A549 (cell line): ENCODE measurements around the gene TRIM15. TPM values are rescaled to one million over a fixed set of nuclear protein-coding genes. Genes with fewer than 3 reads are reported as not detected.
A peak's percentile ranks its signal among the peaks of the same experiment; 100 is the strongest.
"Not testable (repeated sequence)": the region's sequence is repeated elsewhere in the genome, so short reads cannot be mapped to it uniquely, and the experiment has no call there.

Source experiments
- ATAC-seq, 2 experiments: fragments of 200-7000 bp in 1 of 2; fragments of >200 bp in 1 of 2; cut with Nextera tagmentation in 1 of 2; cut with Tn5 transposase in 1 of 2; 3 replicates each; pipeline versions ENCODE4 v1.8.0 to v1.9.1; 2018 to 2020; ENCODE audit warnings: mild to moderate bottlenecking in 1 of 2, moderate library complexity in 1 of 2
- CTCF ChIA-PET: fragments of 300-600 bp; sonication (Branson Sonifier 250); formaldehyde crosslinking; extraction: SDS; loops from one replicate; lab custom pipeline; 2021; ENCODE audit warnings: antibody characterized with exemption, inconsistent platforms; lab: Yijun Ruan, JAX
- POLR2A ChIA-PET: fragments of 350-600 bp; formaldehyde crosslinking; extraction: SDS; loops from one replicate; lab custom pipeline; 2021; ENCODE audit warnings: antibody characterized with exemption, inconsistent platforms; lab: Yijun Ruan, JAX
- DNase-seq, 2 experiments: peaks; one replicate each; pipeline versions ENCODE4 v3.0.0 to v3.0.0-alpha.2; 2011 to 2016; ENCODE audit warnings: low read depth in 1 of 2, low spot score in 1 of 2
- FAIRE-seq: peaks from 2 replicates; lab custom pipeline; 2011; peaks lifted over from hg19 to GRCh38; lab: Jason Lieb, UNC
- H3K27ac ChIP-seq, 2 experiments: fragments of >200 bp; sonication (Bioruptor Twin); formaldehyde crosslinking; 3 replicates each; pipeline ENCODE4 v1.5.1; 2016 to 2017
- H3K4me1 ChIP-seq: fragments of >200 bp; sonication (Bioruptor Twin); formaldehyde crosslinking; 3 replicates; pipeline ENCODE4 v1.6.1; 2016
- H3K4me2 ChIP-seq: fragments of >200 bp; sonication (Bioruptor Twin); formaldehyde crosslinking; 3 replicates; pipeline ENCODE4 v1.6.1; 2016
- H3K4me3 ChIP-seq: fragments of >200 bp; sonication (Bioruptor Twin); formaldehyde crosslinking; 3 replicates; pipeline ENCODE4 v1.5.1; 2016
- H3K9me3 ChIP-seq: fragments of >200 bp; sonication (Bioruptor Twin); formaldehyde crosslinking; 3 replicates; pipeline ENCODE4 v1.6.1; 2016
- ATOH8 ChIP-seq: fragments of 250-450 bp; sonication (Bioruptor Pico); IDR thresholded peaks from 2 replicates; pipeline ENCODE4 v1.5.0; 2020; ENCODE audit warnings: low read depth, mild to moderate bottlenecking, moderate library complexity
- CEBPB ChIP-seq, 2 experiments: fragments of >200 bp in 1 of 2; sonication (Bioruptor Twin) in 1 of 2; formaldehyde crosslinking in 1 of 2; IDR thresholded peaks; 2 replicates each; pipeline ENCODE4 v1.6.1; 2012 to 2016
- CHD2 ChIP-seq: fragments of 150-350 bp; IDR thresholded peaks from 2 replicates; pipeline ENCODE4 v1.6.1; 2014; ENCODE audit warnings: low read length; ENCODE audit not compliant: partially characterized antibody
- FOSL2 ChIP-seq, 2 experiments: fragments of 450-650 bp in 1 of 2; fragments of >200 bp in 1 of 2; sonication (Bioruptor Twin) in 1 of 2; formaldehyde crosslinking; IDR thresholded peaks; 2 replicates each; pipeline versions ENCODE4 v1.5.0 to v1.6.1; 2016 to 2020; ENCODE audit warnings: mild to moderate bottlenecking in 1 of 2, moderate library complexity in 1 of 2
- FOXS1 ChIP-seq: fragments of 250-450 bp; sonication (Bioruptor Pico); IDR thresholded peaks from 2 replicates; pipeline ENCODE4 v1.5.0; 2020; ENCODE audit warnings: mild to moderate bottlenecking, moderate library complexity
- HDAC2 ChIP-seq: fragments of 200-600 bp; sonication (generic); IDR thresholded peaks from 2 replicates; pipeline ENCODE4 v1.6.1; 2016
- HEYL ChIP-seq: fragments of 250-450 bp; sonication (Bioruptor Pico); IDR thresholded peaks from 2 replicates; pipeline ENCODE4 v1.8.0; 2021; ENCODE audit warnings: mild to moderate bottlenecking, moderate library complexity
- JUN ChIP-seq, 2 experiments: fragments of >200 bp; sonication (Bioruptor Twin); formaldehyde crosslinking; IDR thresholded peaks; 2 replicates in 1 of 2; 3 replicates in 1 of 2; pipeline ENCODE4 v1.6.1; 2016 to 2017
- NFE2L2 ChIP-seq: fragments of 150-350 bp; conservative IDR thresholded peaks from 2 replicates; pipeline ENCODE4 v1.6.1; 2014; ENCODE audit warnings: low read length
- PHF8 ChIP-seq: fragments of 200-600 bp; sonication (generic); IDR thresholded peaks from 2 replicates; pipeline ENCODE4 v1.6.1; 2016; ENCODE audit warnings: low read depth, mild to moderate bottlenecking, antibody characterized with exemption, moderate library complexity, borderline replicate concordance
- RAD21 ChIP-seq, 2 experiments: fragments of >200 bp in 1 of 2; sonication (Bioruptor Twin) in 1 of 2; formaldehyde crosslinking in 1 of 2; IDR thresholded peaks in 1 of 2; conservative IDR thresholded peaks in 1 of 2; 2 replicates in 1 of 2; 3 replicates in 1 of 2; pipeline ENCODE4 v1.6.1; 2012 to 2018; ENCODE audit warnings: inconsistent platforms in 1 of 2
- RNF2 ChIP-seq: fragments of 200-600 bp; sonication (generic); IDR thresholded peaks from 2 replicates; pipeline ENCODE4 v1.6.1; 2016; ENCODE audit warnings: low read depth, mild to moderate bottlenecking, antibody characterized with exemption, moderate library complexity, borderline replicate concordance
- SMC3 ChIP-seq: fragments of >200 bp; sonication (Bioruptor Twin); formaldehyde crosslinking; IDR thresholded peaks from 3 replicates; pipeline ENCODE4 v1.6.1; 2018; ENCODE audit warnings: inconsistent platforms
- WGBS: methylation state at CpG from one replicate; pipeline ENCODE4 v1.1.6; 2017; ENCODE audit errors: missing lambda C conversion rate; 5-methylcytosine and 5-hydroxymethylcytosine counted together
- polyA plus RNA-seq, 4 experiments: library from polyadenylated mRNA; depleted of rRNA in 3 of 4; stranded (reverse); fragments of >200 nt; fragmentation: RNase III in 1 of 4; extraction: RNeasy Plus Mini Kit Qiagen cat#74134 plus additional on column Dnase treatment in 1 of 4; gene quantifications; 2 replicates in 3 of 4; 3 replicates in 1 of 4; pipeline ENCODE4 v1.2.3, GENCODE V29; 2011 to 2017
- TF ChIP-seq, protein P1 (sequence below): fragments of 250-450 bp; sonication (Bioruptor Pico); IDR thresholded peaks from 2 replicates; pipeline ENCODE4 v1.5.0; 2021; ENCODE audit warnings: mild to moderate bottlenecking, moderate library complexity, borderline replicate concordance
- TF ChIP-seq, protein P2 (sequence below): fragments of 200-600 bp; sonication (generic); IDR thresholded peaks from 2 replicates; pipeline ENCODE4 v1.6.1; 2016; ENCODE audit warnings: antibody characterized with exemption, mild to moderate bottlenecking, moderate library complexity
- TF ChIP-seq, protein P3 (sequence below): IDR thresholded peaks from 2 replicates; pipeline ENCODE4 v1.6.1; 2012; ENCODE audit warnings: low read depth, borderline replicate concordance
- TF ChIP-seq, protein P4 (sequence below): fragments of >200 bp; sonication (Bioruptor Twin); formaldehyde crosslinking; IDR thresholded peaks from 3 replicates; pipeline ENCODE4 v1.5.1; 2016

Gene TRIM15
- polyA plus RNA-seq, 2 of the 4 experiments (the other 2 are of a cell fraction) = 0.09 to 0.37 TPM

DNA sequence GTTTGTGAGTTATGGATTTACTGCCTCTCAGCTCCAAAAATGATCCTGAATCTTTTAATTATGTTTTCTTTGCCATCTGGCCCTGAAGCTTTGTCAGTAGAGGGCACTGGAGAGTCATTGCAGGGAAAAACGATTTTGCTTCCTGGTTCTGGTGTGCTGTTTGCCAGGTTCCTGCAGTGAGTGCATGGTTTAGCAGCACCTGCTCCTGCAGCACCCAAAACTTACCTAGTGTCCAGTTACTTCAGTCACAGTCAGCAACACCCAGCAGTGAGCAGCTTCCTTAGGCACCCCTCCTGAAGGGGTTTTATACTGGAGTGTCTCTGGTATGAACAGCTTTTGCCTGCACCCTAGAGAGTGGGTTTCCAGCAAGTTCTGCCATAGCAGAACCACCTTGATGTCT lies 55.9 kb downstream of the TRIM15 start:
- DNase-seq (peak; percentile 42 to 58), FAIRE-seq (no peak), ATAC-seq (peak; percentile 73 to 78; a peak in 5 of 6 replicates)
- ChIA-PET CTCF (interaction anchor here (0.6 to 3.6 kb wide), 16 partner anchors 9 to 1462 kb away, joined by 3 to 18 read pairs (median 4); no protein-coding TSS in a partner anchor), POLR2A (interaction anchor here (0.6 to 1.3 kb wide), 2 partner anchors 12 to 107 kb away, joined by 3 read pairs; no protein-coding TSS in a partner anchor)
- H3K9me3 ChIP-seq = peaks cover 9% of the 10 kb centered on the region; the same call in 1 of the 3 replicates
- no peak overlapping the region for H3K4me3 ChIP-seq
- H3K4me1 ChIP-seq = peaks cover 4% of the 10 kb centered on the region; the same call in 1 of the 3 replicates
- H3K4me2 ChIP-seq = no peak overlapping the region
- H3K27ac ChIP-seq = peak overlapping the region in 1 of 2 experiments; percentile 27; a peak in 1 of 6 replicates
- no peak for TF ChIP-seq ATOH8 (CRISPR knock-in tag)
- no peak for TF ChIP-seq CHD2
- TF ChIP-seq, protein P1, sequence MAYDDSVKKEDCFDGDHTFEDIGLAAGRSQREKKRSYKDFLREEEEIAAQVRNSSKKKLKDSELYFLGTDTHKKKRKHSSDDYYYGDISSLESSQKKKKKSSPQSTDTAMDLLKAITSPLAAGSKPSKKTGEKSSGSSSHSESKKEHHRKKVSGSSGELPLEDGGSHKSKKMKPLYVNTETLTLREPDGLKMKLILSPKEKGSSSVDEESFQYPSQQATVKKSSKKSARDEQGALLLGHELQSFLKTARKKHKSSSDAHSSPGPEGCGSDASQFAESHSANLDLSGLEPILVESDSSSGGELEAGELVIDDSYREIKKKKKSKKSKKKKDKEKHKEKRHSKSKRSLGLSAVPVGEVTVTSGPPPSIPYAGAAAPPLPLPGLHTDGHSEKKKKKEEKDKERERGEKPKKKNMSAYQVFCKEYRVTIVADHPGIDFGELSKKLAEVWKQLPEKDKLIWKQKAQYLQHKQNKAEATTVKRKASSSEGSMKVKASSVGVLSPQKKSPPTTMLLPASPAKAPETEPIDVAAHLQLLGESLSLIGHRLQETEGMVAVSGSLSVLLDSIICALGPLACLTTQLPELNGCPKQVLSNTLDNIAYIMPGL (CRISPR knock-in tag) = no peak
- TF ChIP-seq JUN (IDR thresholded peaks at IDR 0.05) = no peak
- TF ChIP-seq, protein P2, sequence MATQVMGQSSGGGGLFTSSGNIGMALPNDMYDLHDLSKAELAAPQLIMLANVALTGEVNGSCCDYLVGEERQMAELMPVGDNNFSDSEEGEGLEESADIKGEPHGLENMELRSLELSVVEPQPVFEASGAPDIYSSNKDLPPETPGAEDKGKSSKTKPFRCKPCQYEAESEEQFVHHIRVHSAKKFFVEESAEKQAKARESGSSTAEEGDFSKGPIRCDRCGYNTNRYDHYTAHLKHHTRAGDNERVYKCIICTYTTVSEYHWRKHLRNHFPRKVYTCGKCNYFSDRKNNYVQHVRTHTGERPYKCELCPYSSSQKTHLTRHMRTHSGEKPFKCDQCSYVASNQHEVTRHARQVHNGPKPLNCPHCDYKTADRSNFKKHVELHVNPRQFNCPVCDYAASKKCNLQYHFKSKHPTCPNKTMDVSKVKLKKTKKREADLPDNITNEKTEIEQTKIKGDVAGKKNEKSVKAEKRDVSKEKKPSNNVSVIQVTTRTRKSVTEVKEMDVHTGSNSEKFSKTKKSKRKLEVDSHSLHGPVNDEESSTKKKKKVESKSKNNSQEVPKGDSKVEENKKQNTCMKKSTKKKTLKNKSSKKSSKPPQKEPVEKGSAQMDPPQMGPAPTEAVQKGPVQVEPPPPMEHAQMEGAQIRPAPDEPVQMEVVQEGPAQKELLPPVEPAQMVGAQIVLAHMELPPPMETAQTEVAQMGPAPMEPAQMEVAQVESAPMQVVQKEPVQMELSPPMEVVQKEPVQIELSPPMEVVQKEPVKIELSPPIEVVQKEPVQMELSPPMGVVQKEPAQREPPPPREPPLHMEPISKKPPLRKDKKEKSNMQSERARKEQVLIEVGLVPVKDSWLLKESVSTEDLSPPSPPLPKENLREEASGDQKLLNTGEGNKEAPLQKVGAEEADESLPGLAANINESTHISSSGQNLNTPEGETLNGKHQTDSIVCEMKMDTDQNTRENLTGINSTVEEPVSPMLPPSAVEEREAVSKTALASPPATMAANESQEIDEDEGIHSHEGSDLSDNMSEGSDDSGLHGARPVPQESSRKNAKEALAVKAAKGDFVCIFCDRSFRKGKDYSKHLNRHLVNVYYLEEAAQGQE = no peak
- TF ChIP-seq CEBPB (IDR thresholded peaks at IDR 0.05) = no peak
- no peak for TF ChIP-seq NFE2L2
- peak; percentile 60 to 66 for TF ChIP-seq RAD21 (conservative IDR thresholded peaks at IDR 0.05 in 1 of 2, IDR thresholded peaks at IDR 0.05 in 1 of 2)
- TF ChIP-seq, protein P3, sequence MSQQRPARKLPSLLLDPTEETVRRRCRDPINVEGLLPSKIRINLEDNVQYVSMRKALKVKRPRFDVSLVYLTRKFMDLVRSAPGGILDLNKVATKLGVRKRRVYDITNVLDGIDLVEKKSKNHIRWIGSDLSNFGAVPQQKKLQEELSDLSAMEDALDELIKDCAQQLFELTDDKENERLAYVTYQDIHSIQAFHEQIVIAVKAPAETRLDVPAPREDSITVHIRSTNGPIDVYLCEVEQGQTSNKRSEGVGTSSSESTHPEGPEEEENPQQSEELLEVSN = no peak
- TF ChIP-seq FOXS1 (CRISPR knock-in tag) = no peak
- no peak for TF ChIP-seq RNF2
- TF ChIP-seq PHF8 = no peak
- peak; percentile 42; the same call in 2 of the 3 replicates for TF ChIP-seq SMC3
- no peak for TF ChIP-seq HEYL (CRISPR knock-in tag)
- TF ChIP-seq, protein P4, sequence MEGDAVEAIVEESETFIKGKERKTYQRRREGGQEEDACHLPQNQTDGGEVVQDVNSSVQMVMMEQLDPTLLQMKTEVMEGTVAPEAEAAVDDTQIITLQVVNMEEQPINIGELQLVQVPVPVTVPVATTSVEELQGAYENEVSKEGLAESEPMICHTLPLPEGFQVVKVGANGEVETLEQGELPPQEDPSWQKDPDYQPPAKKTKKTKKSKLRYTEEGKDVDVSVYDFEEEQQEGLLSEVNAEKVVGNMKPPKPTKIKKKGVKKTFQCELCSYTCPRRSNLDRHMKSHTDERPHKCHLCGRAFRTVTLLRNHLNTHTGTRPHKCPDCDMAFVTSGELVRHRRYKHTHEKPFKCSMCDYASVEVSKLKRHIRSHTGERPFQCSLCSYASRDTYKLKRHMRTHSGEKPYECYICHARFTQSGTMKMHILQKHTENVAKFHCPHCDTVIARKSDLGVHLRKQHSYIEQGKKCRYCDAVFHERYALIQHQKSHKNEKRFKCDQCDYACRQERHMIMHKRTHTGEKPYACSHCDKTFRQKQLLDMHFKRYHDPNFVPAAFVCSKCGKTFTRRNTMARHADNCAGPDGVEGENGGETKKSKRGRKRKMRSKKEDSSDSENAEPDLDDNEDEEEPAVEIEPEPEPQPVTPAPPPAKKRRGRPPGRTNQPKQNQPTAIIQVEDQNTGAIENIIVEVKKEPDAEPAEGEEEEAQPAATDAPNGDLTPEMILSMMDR = peak; percentile 71
- TF ChIP-seq FOSL2 (IDR thresholded peaks at IDR 0.05) = no peak
- no peak for TF ChIP-seq FOSL2 (CRISPR knock-in tag; IDR thresholded peaks at IDR 0.05)
- TF ChIP-seq HDAC2 = no peak
- WGBS = 0% methylated on average over 1 of the region's 1 CpG

- DNase-seq, H3K9me3 ChIP-seq, H3K27ac ChIP-seq, H3K4me2 ChIP-seq, H3K4me3 ChIP-seq, FAIRE-seq, H3K4me1 ChIP-seq, POLR2A ChIA-PET, ATAC-seq: not testable (repeated sequence)
- CTCF ChIA-PET = interaction anchor here (3.6 kb wide), 1 partner anchor 17 kb away, joined by 18 read pairs; no protein-coding TSS in a partner anchor
- WGBS = 46% methylated on average over 6 of the region's 6 CpGs
Measured at GRCh38 chr6:30221395-30221794, 58.0 kb downstream of the TRIM15 start.

DNA sequence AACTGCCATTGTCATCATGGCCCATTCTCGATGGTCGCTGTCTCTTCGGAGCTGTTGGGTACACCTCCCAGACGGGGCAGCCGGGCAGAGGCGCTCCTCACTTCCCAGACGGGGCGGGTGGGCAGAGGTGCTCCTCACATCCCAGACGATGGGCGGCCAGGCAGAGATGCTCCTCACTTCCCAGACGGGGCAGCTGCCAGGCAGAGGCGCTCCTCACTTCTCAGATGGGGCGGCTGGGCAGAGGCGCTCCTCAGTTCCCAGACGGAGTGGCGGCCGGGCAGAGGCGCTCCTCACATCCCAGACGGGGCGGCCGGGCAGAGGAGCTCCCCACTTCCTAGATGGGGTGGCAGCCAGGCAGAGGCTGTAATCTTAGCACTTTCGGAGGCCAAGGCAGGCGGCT lies 58.6 kb downstream of the TRIM15 start:
- 71% methylated on average over 6 of the region's 23 CpGs for WGBS
- DNase-seq, H3K27ac ChIP-seq, H3K9me3 ChIP-seq, POLR2A ChIA-PET, H3K4me1 ChIP-seq, FAIRE-seq, H3K4me3 ChIP-seq, ATAC-seq, H3K4me2 ChIP-seq: not testable (repeated sequence)
- CTCF ChIA-PET = interaction anchor here (1.0 kb wide), 1 partner anchor 82 kb away, joined by 3 read pairs; no protein-coding TSS in a partner anchor
